Dedifferentiated amniotic fluid mesenchymal stem cell (primary cell): ENCODE results near the gene FAM241B.

Source experiments
- DNase-seq: peaks from one replicate; pipeline ENCODE4 v3.0.0-alpha.2; 2016; ENCODE audit errors: extremely low spot score

The FAM241B gene

GRCh38 chr10:69666756-69667155, 36.7 kb downstream of the FAM241B start:
- DNase-seq = no peak

- no peak for DNase-seq
These were observed 38.7 kb downstream of the FAM241B start for GRCh38 chr10:69668721-69669120.

- no peak for DNase-seq
These were observed 39.4 kb downstream of the FAM241B start for GRCh38 chr10:69669409-69669808.

GRCh38 chr10:69673521-69673920, 43.5 kb downstream of the FAM241B start:
- DNase-seq = no peak

- DNase-seq = no peak
These were observed 44.7 kb downstream of the FAM241B start for GRCh38 chr10:69674786-69675185.

GRCh38 chr10:69676301-69676700, 46.3 kb downstream of the FAM241B start:
- no peak for DNase-seq

GRCh38 chr10:69677985-69678654, 48.1 kb downstream of the FAM241B start:
- no peak for DNase-seq

- DNase-seq = no peak
These were observed 49.7 kb downstream of the FAM241B start for GRCh38 chr10:69679736-69680135.

GRCh38 chr10:69680610-69681009, 50.6 kb downstream of the FAM241B start:
- DNase-seq = no peak

- DNase-seq = no peak
These were observed 51.4 kb downstream of the FAM241B start for GRCh38 chr10:69681436-69681835.

- no peak for DNase-seq
These were observed 53.0 kb downstream of the FAM241B start for GRCh38 chr10:69682955-69683474.
